Muscle layer of colon (tissue), 2 donors: ENCODE data around the gene MGAT5.

ENCODE experiments used
- H3K27ac ChIP-seq: one replicate; pipeline ENCODE4 v1.7.0; 2013; ENCODE audit warnings: low read depth, mild to moderate bottlenecking, low read length, moderate library complexity
- H3K27me3 ChIP-seq, 2 donors: one replicate each; pipeline ENCODE4 v1.7.0; 2013; ENCODE audit warnings: low read length in 2 of 2, mild to moderate bottlenecking in 2 of 2; ENCODE audit not compliant: insufficient read depth in 2 of 2, control insufficient read depth in 1 of 2
- H3K36me3 ChIP-seq: one replicate; pipeline ENCODE4 v1.7.0; 2013; ENCODE audit warnings: mild to moderate bottlenecking, low read length; ENCODE audit not compliant: insufficient read depth
- H3K4me1 ChIP-seq: one replicate; pipeline ENCODE4 v1.7.0; 2013; ENCODE audit warnings: mild to moderate bottlenecking, low read length; ENCODE audit not compliant: insufficient read depth
- H3K4me3 ChIP-seq, 2 donors: one replicate each; pipeline ENCODE4 v1.7.0; 2013; ENCODE audit warnings: low read length in 2 of 2, low read depth in 1 of 2, mild to moderate bottlenecking in 1 of 2, moderate library complexity in 1 of 2
- H3K9ac ChIP-seq: one replicate; pipeline ENCODE4 v1.7.0; 2013; ENCODE audit warnings: low read length
- H3K9me3 ChIP-seq: one replicate; pipeline ENCODE4 v1.7.0; 2013; ENCODE audit warnings: mild to moderate bottlenecking, low read length
- donor health status: abdominal sarcoma.
- donor health status: Adenocarcinoma of cecum.

The MGAT5 gene

DNA sequence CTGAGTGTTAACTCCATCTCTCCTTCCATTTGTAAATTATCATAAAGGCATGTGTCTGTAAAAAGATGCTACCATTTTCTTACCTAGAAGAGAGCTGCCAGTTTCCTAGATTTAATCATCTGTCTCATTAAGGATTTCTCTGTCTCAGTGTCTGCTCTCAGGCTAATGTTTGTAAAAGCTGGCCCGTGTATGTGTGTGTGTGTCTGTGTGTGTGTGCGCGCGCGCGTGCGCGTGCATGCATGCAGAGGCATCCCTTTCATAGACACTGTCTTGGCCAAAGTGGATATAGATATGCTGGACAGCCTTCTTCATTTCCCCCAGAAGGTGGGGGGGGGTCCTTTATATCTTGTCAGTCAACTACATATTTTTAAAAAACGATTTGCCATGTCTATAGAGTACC is 18.9 kb downstream of the MGAT5 start:
- Histone ChIP-seq H3K4me1 (no peaks in the 10 kb centered on the region), H3K27ac (no peak overlapping the region), H3K27me3 (no peaks in the 10 kb centered on the region), H3K9me3 (no peaks in the 10 kb centered on the region), H3K9ac (no peak overlapping the region), H3K4me3 (no peak overlapping the region), H3K36me3 (no peaks in the 10 kb centered on the region)

DNA sequence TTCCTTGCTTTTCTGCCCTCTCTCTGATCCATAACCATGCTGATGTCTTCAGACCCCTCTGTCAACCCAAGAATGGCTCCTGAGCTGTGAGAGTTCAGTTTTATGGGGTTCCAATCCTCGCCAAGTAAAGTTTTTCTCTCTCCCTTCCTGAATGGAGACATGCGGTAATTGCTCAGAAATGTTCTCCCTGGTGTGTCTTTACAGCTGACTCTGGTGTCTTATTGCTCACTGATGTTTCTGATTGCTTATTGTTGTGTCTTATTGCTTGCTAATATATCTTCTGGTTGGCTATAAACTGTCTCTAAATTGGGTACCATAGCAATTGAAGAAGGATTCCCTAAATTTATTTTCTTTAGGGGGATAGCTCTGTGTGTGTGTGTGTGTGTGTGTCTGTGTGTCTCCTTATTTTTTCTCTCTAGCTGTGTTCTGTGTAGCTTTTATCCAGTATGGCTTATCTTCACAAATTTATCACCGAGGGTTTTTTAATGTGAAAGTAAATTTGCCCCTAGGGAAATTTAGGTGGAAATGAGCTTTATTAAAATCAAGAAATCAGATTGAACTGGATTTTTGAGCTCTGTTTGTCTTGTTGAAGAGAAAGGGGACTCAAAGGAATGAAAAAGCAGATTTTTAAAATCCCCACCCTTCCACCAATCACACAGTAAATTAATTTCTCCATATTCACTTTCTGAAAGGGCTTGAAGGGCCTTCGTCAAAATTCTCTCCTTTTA is 19.5 kb downstream of the MGAT5 start:
- no peaks in the 10 kb centered on the region for H3K9me3 ChIP-seq
- H3K4me3 ChIP-seq, result no peak overlapping the region
- no peaks in the 10 kb centered on the region for H3K27me3 ChIP-seq
- no peak overlapping the region for H3K9ac ChIP-seq
- H3K27ac ChIP-seq, result no peak overlapping the region
- no peaks in the 10 kb centered on the region for H3K36me3 ChIP-seq
- H3K4me1 ChIP-seq, result peaks cover 3% of the 10 kb centered on the region

DNA sequence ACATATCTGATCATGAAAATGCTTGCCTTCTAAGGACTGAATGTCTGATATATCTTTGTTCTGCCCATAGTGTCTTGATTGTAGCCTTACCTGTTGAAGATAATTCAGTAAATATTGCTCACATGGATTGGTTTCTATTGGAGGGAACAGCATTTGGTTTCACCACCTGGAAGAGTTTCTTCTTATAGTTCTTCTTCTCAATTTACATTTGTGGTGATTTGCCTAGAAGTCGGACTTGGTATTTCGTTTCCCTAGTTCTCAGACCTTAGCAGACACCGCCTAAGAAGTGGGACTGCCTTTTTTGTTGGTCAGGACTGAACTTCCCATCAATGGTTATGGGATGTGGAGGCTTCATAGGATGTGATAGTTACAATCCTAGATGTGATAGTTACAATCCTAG is 20.2 kb downstream of the MGAT5 start:
- Histone ChIP-seq H3K4me1 (peaks cover 7% of the 10 kb centered on the region), H3K27ac (no peak overlapping the region), H3K27me3 (no peaks in the 10 kb centered on the region)

GRCh38 chr2:134275058-134275862 is 21.4 kb downstream of the MGAT5 start:
- no peak overlapping the region for H3K9ac ChIP-seq
- H3K27ac ChIP-seq, result no peak overlapping the region
- peaks cover 7% of the 10 kb centered on the region for H3K4me1 ChIP-seq
- no peaks in the 10 kb centered on the region for H3K9me3 ChIP-seq
- no peaks in the 10 kb centered on the region for H3K36me3 ChIP-seq
- no peak overlapping the region for H3K4me3 ChIP-seq
- H3K27me3 ChIP-seq, result no peaks in the 10 kb centered on the region

More for the DNA sequence above, 20.2 kb downstream of the MGAT5 start:
- no peaks in the 10 kb centered on the region for H3K9me3 ChIP-seq
- no peak overlapping the region for H3K9ac ChIP-seq
- no peak overlapping the region for H3K4me3 ChIP-seq
- H3K36me3 ChIP-seq, result no peaks in the 10 kb centered on the region

GRCh38 chr2:134276381-134277172 is 22.7 kb downstream of the MGAT5 start:
- no peaks in the 10 kb centered on the region for H3K36me3 ChIP-seq
- no peak overlapping the region for H3K27ac ChIP-seq
- no peaks in the 10 kb centered on the region for H3K27me3 ChIP-seq
- H3K9ac ChIP-seq, result no peak overlapping the region
- H3K4me3 ChIP-seq, result no peak overlapping the region
- H3K4me1 ChIP-seq, result peaks cover 7% of the 10 kb centered on the region
- H3K9me3 ChIP-seq, result no peaks in the 10 kb centered on the region

- no peak overlapping the region for H3K4me3 ChIP-seq
Measured at GRCh38 chr2:134277223-134277622, 23.4 kb downstream of the MGAT5 start.

GRCh38 chr2:134278553-134278952 is 24.7 kb downstream of the MGAT5 start:
- no peak overlapping the region for H3K4me3 ChIP-seq
- no peaks in the 10 kb centered on the region for H3K27me3 ChIP-seq
- H3K9ac ChIP-seq, result no peak overlapping the region
- H3K9me3 ChIP-seq, result no peaks in the 10 kb centered on the region
- no peaks in the 10 kb centered on the region for H3K36me3 ChIP-seq
- H3K27ac ChIP-seq, result no peak overlapping the region
- H3K4me1 ChIP-seq, result peaks cover 7% of the 10 kb centered on the region

More at GRCh38 chr2:134277223-134277622, 23.4 kb downstream of the MGAT5 start:
- Histone ChIP-seq H3K27me3 (no peaks in the 10 kb centered on the region), H3K36me3 (no peaks in the 10 kb centered on the region), H3K4me1 (peaks cover 7% of the 10 kb centered on the region), H3K9ac (no peak overlapping the region), H3K9me3 (no peaks in the 10 kb centered on the region), H3K27ac (no peak overlapping the region)

DNA sequence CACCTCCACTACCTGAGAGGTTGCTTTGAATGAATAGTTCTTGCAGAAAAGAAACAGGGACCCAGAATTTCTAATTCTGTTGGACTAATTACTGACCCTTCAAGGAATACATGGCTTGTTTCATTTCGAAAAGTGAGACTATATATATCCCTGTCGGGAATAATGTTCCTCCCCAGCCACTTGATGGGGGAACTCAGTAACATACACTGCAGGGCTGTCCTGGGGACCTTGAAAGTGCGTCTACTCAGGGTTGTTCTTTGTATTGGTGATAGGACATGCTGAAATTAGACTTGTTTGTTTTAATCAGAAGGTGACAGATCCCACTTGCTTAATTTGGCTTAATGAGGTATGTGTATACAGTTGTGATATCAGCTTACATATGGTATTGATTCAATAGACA is 25.5 kb downstream of the MGAT5 start:
- no peak overlapping the region for H3K27ac ChIP-seq
- H3K36me3 ChIP-seq, result no peaks in the 10 kb centered on the region
- H3K4me3 ChIP-seq, result no peak overlapping the region
- no peaks in the 10 kb centered on the region for H3K27me3 ChIP-seq
- H3K4me1 ChIP-seq, result peaks cover 7% of the 10 kb centered on the region
- H3K9me3 ChIP-seq, result no peaks in the 10 kb centered on the region
- H3K9ac ChIP-seq, result no peak overlapping the region

DNA sequence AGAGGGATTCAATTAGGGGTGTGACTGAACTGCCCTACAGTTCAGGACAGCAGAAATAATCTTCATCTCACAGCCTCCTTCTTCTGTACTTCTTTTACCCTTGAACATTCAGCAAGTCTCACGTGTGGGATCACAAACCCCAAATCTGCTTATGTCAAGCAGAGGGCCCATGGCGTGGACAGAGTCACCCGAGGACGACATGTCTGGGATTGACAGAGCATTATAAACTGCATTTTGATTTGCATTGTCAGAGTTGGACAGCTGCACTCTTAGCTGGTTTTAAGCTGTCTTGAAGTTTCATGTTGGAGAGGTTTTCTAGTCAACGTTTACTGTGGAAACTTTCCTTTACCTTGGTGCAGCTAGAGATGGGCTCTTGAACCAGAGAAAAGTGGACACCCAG is 26.4 kb downstream of the MGAT5 start:
- Histone ChIP-seq H3K4me1 (peaks cover 7% of the 10 kb centered on the region), H3K36me3 (no peaks in the 10 kb centered on the region), H3K27me3 (no peaks in the 10 kb centered on the region), H3K27ac (no peak overlapping the region), H3K9ac (no peak overlapping the region), H3K9me3 (no peaks in the 10 kb centered on the region), H3K4me3 (no peak overlapping the region)

DNA sequence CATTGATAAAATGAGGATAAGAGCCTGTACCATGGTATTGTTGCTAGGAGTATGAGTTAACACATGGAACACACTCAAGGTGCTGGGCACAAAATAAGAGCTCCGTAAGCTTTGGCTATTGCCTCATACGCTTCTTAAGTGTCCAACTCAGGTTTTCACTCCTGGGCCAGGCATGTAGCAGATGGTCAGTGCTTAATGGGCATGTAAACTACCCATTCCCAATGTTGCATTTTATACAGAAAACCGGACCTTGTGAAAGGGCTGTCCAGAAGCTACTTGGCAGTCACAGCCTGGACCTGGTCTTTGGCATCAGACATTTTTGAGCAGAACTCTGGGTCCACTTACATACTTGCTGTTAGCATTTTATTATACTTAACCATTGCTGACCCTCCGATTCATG is 26.9 kb downstream of the MGAT5 start:
- H3K27me3 ChIP-seq, result no peaks in the 10 kb centered on the region
- no peaks in the 10 kb centered on the region for H3K9me3 ChIP-seq
- H3K36me3 ChIP-seq, result no peaks in the 10 kb centered on the region
- H3K27ac ChIP-seq, result no peak overlapping the region
- no peak overlapping the region for H3K9ac ChIP-seq
- peaks cover 7% of the 10 kb centered on the region for H3K4me1 ChIP-seq
- H3K4me3 ChIP-seq, result no peak overlapping the region

DNA sequence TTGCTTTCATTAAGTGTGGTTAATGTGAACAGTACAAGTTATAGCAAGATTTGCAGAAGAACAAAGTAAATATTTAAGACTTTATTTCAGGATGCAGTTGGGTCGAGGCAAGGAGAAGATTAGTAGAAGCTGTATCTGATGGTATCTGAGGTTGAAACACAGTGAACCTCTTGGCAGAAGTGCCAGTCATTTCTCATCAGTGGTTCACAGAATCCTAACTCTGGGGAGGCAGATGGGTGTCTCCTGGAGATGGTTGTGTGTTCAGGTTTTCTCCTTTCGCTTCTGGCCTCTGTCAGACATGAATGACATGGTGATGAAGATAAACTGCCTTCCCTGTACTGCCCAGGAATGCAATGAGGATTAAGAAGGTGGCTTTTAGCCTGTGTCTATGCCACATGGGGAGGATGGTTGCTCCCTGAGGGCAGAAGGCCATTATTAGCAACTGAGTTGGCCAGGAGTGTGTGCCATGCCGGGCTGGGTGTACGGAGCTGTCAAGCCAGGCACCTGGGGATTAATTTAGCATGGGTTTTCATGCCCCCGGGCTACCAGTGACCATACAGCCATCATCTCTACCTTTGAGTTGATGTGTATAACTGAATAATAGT is 28.0 kb downstream of the MGAT5 start:
- no peak overlapping the region for H3K4me3 ChIP-seq
- H3K4me1 ChIP-seq, result peaks cover 7% of the 10 kb centered on the region
- H3K27me3 ChIP-seq, result no peaks in the 10 kb centered on the region
- no peak overlapping the region for H3K27ac ChIP-seq
- H3K36me3 ChIP-seq, result no peaks in the 10 kb centered on the region
- no peaks in the 10 kb centered on the region for H3K9me3 ChIP-seq
- H3K9ac ChIP-seq, result no peak overlapping the region
